IgD-negative memory B cell (primary cell): ENCODE measurements around the gene ZC3HAV1. TPM values are rescaled to one million over a fixed set of nuclear protein-coding genes. Genes with fewer than 3 reads are reported as not detected.
"Not testable (repeated sequence)": the region's sequence is repeated elsewhere in the genome, so short reads cannot be mapped to it uniquely, and the experiment has no call there.

Source experiments
- H3K27ac Mint-ChIP-seq, 3 donors: one replicate each; pipeline ENCODE4 v1.8.0; 2020 to 2022; ENCODE audit warnings: mild to moderate bottlenecking in 3 of 3, mixed read lengths in 3 of 3, moderate library complexity in 1 of 3
- H3K27me3 Mint-ChIP-seq: one replicate; pipeline ENCODE4 v1.8.0; 2021; ENCODE audit warnings: mixed read lengths
- H3K36me3 Mint-ChIP-seq: one replicate; pipeline ENCODE4 v1.8.0; 2020; ENCODE audit warnings: mild to moderate bottlenecking, mixed read lengths
- H3K4me1 Mint-ChIP-seq, 3 donors: one replicate each; pipeline ENCODE4 v1.8.0; 2020 to 2022; ENCODE audit warnings: mixed read lengths in 3 of 3, mild to moderate bottlenecking in 1 of 3
- H3K4me3 Mint-ChIP-seq, 4 donors: one replicate each; pipeline ENCODE4 v1.8.0; 2020 to 2022; ENCODE audit warnings: mild to moderate bottlenecking in 4 of 4, mixed read lengths in 4 of 4, moderate library complexity in 3 of 4
- H3K9me3 Mint-ChIP-seq, 3 donors: one replicate each; pipeline ENCODE4 v1.8.0; 2020 to 2021; ENCODE audit warnings: mixed read lengths in 3 of 3, mild to moderate bottlenecking in 1 of 3
- polyA plus RNA-seq: library from polyadenylated mRNA; unstranded; fragments of 300-500 nt; fragmentation: Illumina TruSeq; gene quantifications from one replicate; pipeline ENCODE4 v1.2.3, GENCODE V29; 2021

The ZC3HAV1 gene
- polyA plus RNA-seq, 1 donor from 2014 or later: 93.1 TPM

GRCh38 chr7:139065323-139065722, 44.2 kb downstream of the ZC3HAV1 start:
- peaks cover 14% of the 10 kb centered on the region for H3K36me3 Mint-ChIP-seq
- no peaks in the 10 kb centered on the region for H3K27me3 Mint-ChIP-seq
- peaks cover 6 to 9% (median 8%) of the 10 kb centered on the region in 3 donors for H3K4me1 Mint-ChIP-seq
- H3K9me3 Mint-ChIP-seq: no peaks in the 10 kb centered on the region
- H3K4me3 Mint-ChIP-seq: no peak overlapping the region
- no peak overlapping the region for H3K27ac Mint-ChIP-seq

GRCh38 chr7:139061416-139061815, 48.1 kb downstream of the ZC3HAV1 start:
- no peak overlapping the region for H3K4me3 Mint-ChIP-seq
- no peaks in the 10 kb centered on the region for H3K27me3 Mint-ChIP-seq
- peak overlapping the region in 1 of 3 donors; percentile 80 for H3K27ac Mint-ChIP-seq
- peaks cover 17% of the 10 kb centered on the region for H3K36me3 Mint-ChIP-seq
- H3K4me1 Mint-ChIP-seq: peaks cover 9 to 14% (median 9%) of the 10 kb centered on the region in 3 donors
- H3K9me3 Mint-ChIP-seq: no peaks in the 10 kb centered on the region

GRCh38 chr7:139060695-139061237, 48.8 kb downstream of the ZC3HAV1 start:
- Mint-ChIP-seq H3K27ac (peak overlapping the region in 1 of 3 donors; percentile 80), H3K9me3 (no peaks in the 10 kb centered on the region), H3K4me1 (peaks cover 9 to 14% (median 9%) of the 10 kb centered on the region in 3 donors), H3K27me3 (no peaks in the 10 kb centered on the region), H3K36me3 (peaks cover 17% of the 10 kb centered on the region), H3K4me3 (no peak overlapping the region)

- peaks cover 17% of the 10 kb centered on the region for H3K36me3 Mint-ChIP-seq
- no peaks in the 10 kb centered on the region for H3K9me3 Mint-ChIP-seq
- H3K4me1 Mint-ChIP-seq: peaks cover 9 to 14% (median 9%) of the 10 kb centered on the region in 3 donors
- no peak overlapping the region for H3K4me3 Mint-ChIP-seq
- no peak overlapping the region for H3K27ac Mint-ChIP-seq
- H3K27me3 Mint-ChIP-seq: no peaks in the 10 kb centered on the region
Measured at GRCh38 chr7:139059905-139060304, 49.6 kb downstream of the ZC3HAV1 start.

- no peaks in the 10 kb centered on the region for H3K27me3 Mint-ChIP-seq
- peak overlapping the region in 1 of 3 donors; percentile 87 for H3K27ac Mint-ChIP-seq
- no peaks in the 10 kb centered on the region for H3K9me3 Mint-ChIP-seq
- H3K36me3 Mint-ChIP-seq: peaks cover 14% of the 10 kb centered on the region
- no peak overlapping the region for H3K4me3 Mint-ChIP-seq
- H3K4me1 Mint-ChIP-seq: peaks cover 8 to 14% (median 9%) of the 10 kb centered on the region in 3 donors
Measured at GRCh38 chr7:139058943-139059342, 50.6 kb downstream of the ZC3HAV1 start.

- Mint-ChIP-seq H3K4me3 (no peak overlapping the region), H3K9me3 (no peaks in the 10 kb centered on the region), H3K36me3 (peaks cover 11% of the 10 kb centered on the region), H3K27me3 (no peaks in the 10 kb centered on the region), H3K27ac (no peak overlapping the region), H3K4me1 (peaks cover 4 to 8% (median 6%) of the 10 kb centered on the region in 3 donors)
Measured at GRCh38 chr7:139055674-139056073, 53.8 kb downstream of the ZC3HAV1 start.

- H3K4me3 Mint-ChIP-seq, H3K4me1 Mint-ChIP-seq, H3K27me3 Mint-ChIP-seq, H3K9me3 Mint-ChIP-seq: not testable (repeated sequence)
- Mint-ChIP-seq H3K27ac (peak overlapping the region in 1 of 3 donors; percentile 2), H3K36me3 (peaks cover 11% of the 10 kb centered on the region)
Measured at GRCh38 chr7:139054656-139055055, 54.9 kb downstream of the ZC3HAV1 start.

GRCh38 chr7:139054101-139054500, 55.4 kb downstream of the ZC3HAV1 start:
- H3K4me1 Mint-ChIP-seq: peaks cover 0 to 3% (median 0%) of the 10 kb centered on the region in 3 donors
- no peaks in the 10 kb centered on the region for H3K27me3 Mint-ChIP-seq
- peak overlapping the region in 1 of 3 donors; percentile 2 for H3K27ac Mint-ChIP-seq
- H3K4me3 Mint-ChIP-seq: no peak overlapping the region
- H3K36me3 Mint-ChIP-seq: peaks cover 11% of the 10 kb centered on the region
- no peaks in the 10 kb centered on the region for H3K9me3 Mint-ChIP-seq

- Mint-ChIP-seq H3K9me3 (no peaks in the 10 kb centered on the region), H3K36me3 (peaks cover 9% of the 10 kb centered on the region), H3K27me3 (no peaks in the 10 kb centered on the region), H3K4me3 (no peak overlapping the region), H3K27ac (no peak overlapping the region), H3K4me1 (peaks cover 0 to 2% (median under 1%) of the 10 kb centered on the region in 3 donors)
Measured at GRCh38 chr7:139051655-139052054, 57.9 kb downstream of the ZC3HAV1 start.

GRCh38 chr7:139049936-139050335, 59.6 kb downstream of the ZC3HAV1 start:
- Mint-ChIP-seq H3K36me3 (peaks cover 14% of the 10 kb centered on the region), H3K4me3 (no peak overlapping the region), H3K9me3 (peaks cover 0 to 2% (median 0%) of the 10 kb centered on the region in 3 donors), H3K27ac (no peak overlapping the region), H3K4me1 (peaks cover 5 to 15% (median 11%) of the 10 kb centered on the region in 3 donors), H3K27me3 (no peaks in the 10 kb centered on the region)

- Mint-ChIP-seq H3K4me3 (no peak overlapping the region), H3K9me3 (peaks cover 0 to 2% (median 0%) of the 10 kb centered on the region in 3 donors), H3K4me1 (peaks cover 14 to 22% (median 19%) of the 10 kb centered on the region in 3 donors), H3K36me3 (peaks cover 14% of the 10 kb centered on the region), H3K27me3 (no peaks in the 10 kb centered on the region), H3K27ac (peak overlapping the region in 1 of 3 donors; percentile 55)
Measured at GRCh38 chr7:139049111-139049510, 60.4 kb downstream of the ZC3HAV1 start.

GRCh38 chr7:139047970-139048369, 61.5 kb downstream of the ZC3HAV1 start:
- H3K4me3 Mint-ChIP-seq: no peak overlapping the region
- peaks cover 16% of the 10 kb centered on the region for H3K36me3 Mint-ChIP-seq
- no peaks in the 10 kb centered on the region for H3K27me3 Mint-ChIP-seq
- H3K9me3 Mint-ChIP-seq: peaks cover 0 to 2% (median 0%) of the 10 kb centered on the region in 3 donors
- no peak overlapping the region for H3K27ac Mint-ChIP-seq
- peaks cover 17 to 30% (median 29%) of the 10 kb centered on the region in 3 donors for H3K4me1 Mint-ChIP-seq

- peaks cover 17 to 38% (median 38%) of the 10 kb centered on the region in 3 donors for H3K4me1 Mint-ChIP-seq
- peak overlapping the region in 1 of 3 donors; percentile 76 for H3K27ac Mint-ChIP-seq
- peak overlapping the region in 1 of 4 donors; percentile 65 for H3K4me3 Mint-ChIP-seq
Measured at GRCh38 chr7:139046143-139046542, 63.4 kb downstream of the ZC3HAV1 start.

GRCh38 chr7:139044813-139045794, 64.4 kb downstream of the ZC3HAV1 start:
- peak overlapping the region; percentile 41 to 89 (median 86) for H3K27ac Mint-ChIP-seq
- peaks cover 0 to 2% (median 0%) of the 10 kb centered on the region in 3 donors for H3K9me3 Mint-ChIP-seq
- peaks cover 17 to 39% (median 38%) of the 10 kb centered on the region in 3 donors for H3K4me1 Mint-ChIP-seq
- H3K4me3 Mint-ChIP-seq: peak overlapping the region in 2 of 4 donors; percentile 47 to 88
- no peaks in the 10 kb centered on the region for H3K27me3 Mint-ChIP-seq
- H3K36me3 Mint-ChIP-seq: peaks cover 16% of the 10 kb centered on the region

More at GRCh38 chr7:139046143-139046542, 63.4 kb downstream of the ZC3HAV1 start:
- H3K27me3 Mint-ChIP-seq: no peaks in the 10 kb centered on the region
- H3K9me3 Mint-ChIP-seq: peaks cover 0 to 2% (median 0%) of the 10 kb centered on the region in 3 donors
- H3K36me3 Mint-ChIP-seq: peaks cover 16% of the 10 kb centered on the region
